MM.1S (cell line): ENCODE measurements around the gene SERPINB3.
A peak's percentile ranks its signal among the peaks of the same experiment; 100 is the strongest.
"Not testable (repeated sequence)": the region's sequence is repeated elsewhere in the genome, so short reads cannot be mapped to it uniquely, and the experiment has no call there.

ENCODE experiments used
- DNase-seq: peaks from one replicate; pipeline ENCODE4 v3.0.0-alpha.2; 2015
- H2AFZ ChIP-seq: fragments of 300-600 bp; sonication (generic); 2 replicates; pipeline ENCODE4 v1.6.0; 2016; ENCODE audit warnings: antibody characterized with exemption, low read length
- H3F3A ChIP-seq: fragments of 300-600 bp; sonication (generic); 2 replicates; pipeline ENCODE4 v1.6.1; 2016; ENCODE audit warnings: mild to moderate bottlenecking, antibody characterized with exemption, low read length, moderate library complexity, mixed read lengths; ENCODE audit not compliant: insufficient read depth
- H3K27ac ChIP-seq: fragments of 300-600 bp; sonication (generic); 2 replicates; pipeline ENCODE4 v1.5.1; 2016; ENCODE audit warnings: mild to moderate bottlenecking, low read length
- H3K27me3 ChIP-seq: fragments of 300-600 bp; sonication (generic); replicated peaks from 2 replicates; pipeline ENCODE4 v1.6.0; 2016; ENCODE audit warnings: low read length; ENCODE audit not compliant: insufficient read depth
- H3K36me3 ChIP-seq: fragments of 300-600 bp; sonication (generic); replicated peaks from 2 replicates; pipeline ENCODE4 v1.6.1; 2016; ENCODE audit warnings: mild to moderate bottlenecking, low read length, mixed read lengths; ENCODE audit not compliant: insufficient read depth
- H3K4me1 ChIP-seq: fragments of 300-600 bp; sonication (generic); 2 replicates; pipeline ENCODE4 v1.6.1; 2016; ENCODE audit warnings: low read length, mixed read lengths
- H3K4me2 ChIP-seq: fragments of 300-600 bp; sonication (generic); 2 replicates; pipeline ENCODE4 v1.6.0; 2016; ENCODE audit warnings: low read depth, low read length
- H3K4me3 ChIP-seq: fragments of 300-600 bp; sonication (generic); 2 replicates; pipeline ENCODE4 v1.5.1; 2016; ENCODE audit warnings: low read length, mixed read lengths
- H3K79me2 ChIP-seq: fragments of 300-600 bp; sonication (generic); 2 replicates; pipeline ENCODE4 v1.6.1; 2016; ENCODE audit warnings: mixed run types, low read length, mixed read lengths
- H3K9ac ChIP-seq: fragments of 300-600 bp; sonication (generic); 2 replicates; pipeline ENCODE4 v1.6.1; 2016; ENCODE audit warnings: low read length, mixed read lengths
- H3K9me2 ChIP-seq: fragments of 300-600 bp; sonication (generic); replicated peaks from 2 replicates; pipeline ENCODE4 v1.6.1; 2016; ENCODE audit warnings: mild to moderate bottlenecking, low read length, mixed read lengths; ENCODE audit not compliant: insufficient read depth
- H3K9me3 ChIP-seq: fragments of 300-600 bp; sonication (generic); replicated peaks from 2 replicates; pipeline ENCODE4 v1.6.1; 2016; ENCODE audit warnings: mild to moderate bottlenecking, low read length, mixed read lengths; ENCODE audit not compliant: insufficient read depth
- H4K20me1 ChIP-seq: fragments of 300-600 bp; sonication (generic); 2 replicates; pipeline ENCODE4 v1.6.1; 2016; ENCODE audit warnings: mild to moderate bottlenecking, low read length, moderate library complexity, mixed read lengths; ENCODE audit not compliant: insufficient read depth
- EZH2 ChIP-seq: fragments of 300-600 bp; sonication (generic); optimal IDR thresholded peaks from 2 replicates; pipeline ENCODE3; 2017; ENCODE audit warnings: low read depth, mild to moderate bottlenecking, antibody characterized with exemption, low read length, mixed read lengths
- EZH2phosphoT487 ChIP-seq: fragments of 300-600 bp; sonication (generic); IDR thresholded peaks from 2 replicates; pipeline ENCODE4 v1.6.1; 2018; ENCODE audit warnings: antibody characterized with exemption, low read length
- TF ChIP-seq, protein P1 (sequence below): fragments of 300-600 bp; sonication (generic); IDR thresholded peaks from 2 replicates; pipeline ENCODE4 v1.5.1; 2016; ENCODE audit warnings: antibody characterized with exemption, low read length, mixed read lengths

SERPINB3 gene

DNA sequence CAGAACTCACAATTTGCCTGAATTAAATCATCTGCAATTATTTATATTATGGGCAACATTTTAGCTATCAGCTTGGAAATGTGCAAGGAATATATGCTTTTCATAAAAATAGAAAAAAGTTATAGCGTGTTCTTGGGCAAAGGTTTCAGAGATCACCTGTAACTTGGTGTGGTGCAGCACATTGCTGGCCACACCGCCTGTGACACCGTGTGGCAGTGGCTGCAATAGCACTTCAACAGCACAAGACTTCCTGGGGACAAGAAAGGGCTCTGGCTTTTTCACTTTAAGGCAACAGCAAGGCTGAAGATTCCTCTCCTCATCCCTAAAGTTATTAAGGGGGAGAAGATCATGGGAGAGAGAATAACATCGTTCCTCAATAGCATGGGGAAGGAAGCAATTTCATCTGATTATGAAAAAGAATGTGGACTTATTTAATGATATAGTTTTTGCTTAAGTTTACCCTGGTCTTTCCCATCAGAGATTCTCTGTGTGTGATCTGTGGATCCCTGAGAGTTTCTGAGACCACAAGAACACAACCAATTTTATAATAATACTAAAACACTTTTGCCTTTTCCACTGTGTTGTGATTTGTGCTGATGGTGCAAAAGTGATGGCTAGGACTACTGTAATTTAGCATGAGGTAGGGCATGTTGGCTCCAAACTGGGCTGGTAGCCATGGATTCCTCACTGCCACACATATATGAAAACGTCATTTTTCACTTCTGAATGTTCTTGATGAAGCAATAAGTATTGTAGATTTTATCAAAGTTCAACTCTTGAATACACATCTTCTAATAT lies 15.0 kb upstream of the SERPINB3 start:
- no peaks in the 10 kb centered on the region for H3K9me3 ChIP-seq
- H3K9ac ChIP-seq, result no peak overlapping the region

DNA sequence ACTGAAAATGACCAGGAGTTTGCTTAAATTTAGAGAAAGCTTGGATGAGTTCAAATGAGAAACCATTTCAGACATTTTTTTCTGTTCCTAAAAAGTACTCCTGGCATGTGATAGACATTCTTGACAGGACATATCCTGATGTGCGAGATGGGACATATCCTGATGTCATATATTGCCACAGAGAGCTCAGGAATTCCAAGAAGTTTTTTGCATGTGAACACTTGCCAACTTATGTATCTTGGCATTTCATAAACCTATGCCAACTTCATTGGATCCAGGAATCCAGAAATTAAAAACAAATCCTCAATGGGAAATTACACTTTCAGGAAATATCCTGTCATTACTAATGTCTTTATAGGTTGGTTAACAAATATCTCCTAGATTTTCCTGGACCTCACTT lies 2.9 kb upstream of the SERPINB3 start:
- no peak for DNase-seq
- TF ChIP-seq, protein P1, sequence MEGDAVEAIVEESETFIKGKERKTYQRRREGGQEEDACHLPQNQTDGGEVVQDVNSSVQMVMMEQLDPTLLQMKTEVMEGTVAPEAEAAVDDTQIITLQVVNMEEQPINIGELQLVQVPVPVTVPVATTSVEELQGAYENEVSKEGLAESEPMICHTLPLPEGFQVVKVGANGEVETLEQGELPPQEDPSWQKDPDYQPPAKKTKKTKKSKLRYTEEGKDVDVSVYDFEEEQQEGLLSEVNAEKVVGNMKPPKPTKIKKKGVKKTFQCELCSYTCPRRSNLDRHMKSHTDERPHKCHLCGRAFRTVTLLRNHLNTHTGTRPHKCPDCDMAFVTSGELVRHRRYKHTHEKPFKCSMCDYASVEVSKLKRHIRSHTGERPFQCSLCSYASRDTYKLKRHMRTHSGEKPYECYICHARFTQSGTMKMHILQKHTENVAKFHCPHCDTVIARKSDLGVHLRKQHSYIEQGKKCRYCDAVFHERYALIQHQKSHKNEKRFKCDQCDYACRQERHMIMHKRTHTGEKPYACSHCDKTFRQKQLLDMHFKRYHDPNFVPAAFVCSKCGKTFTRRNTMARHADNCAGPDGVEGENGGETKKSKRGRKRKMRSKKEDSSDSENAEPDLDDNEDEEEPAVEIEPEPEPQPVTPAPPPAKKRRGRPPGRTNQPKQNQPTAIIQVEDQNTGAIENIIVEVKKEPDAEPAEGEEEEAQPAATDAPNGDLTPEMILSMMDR, result no peak
- no peak for TF ChIP-seq EZH2phosphoT487
- no peak for TF ChIP-seq EZH2

More for the DNA sequence above, 15.0 kb upstream of the SERPINB3 start:
- DNase-seq, result peak; percentile 53
- no peak overlapping the region for H2AFZ ChIP-seq
- no peaks in the 10 kb centered on the region for H3K9me2 ChIP-seq
- no peaks in the 10 kb centered on the region for H3K4me1 ChIP-seq
- H3K4me3 ChIP-seq, result no peak overlapping the region
- H3F3A ChIP-seq, result no peaks in the 10 kb centered on the region
- no peaks in the 10 kb centered on the region for H3K79me2 ChIP-seq
- TF ChIP-seq, protein P1, result peak; percentile 68
- no peak for TF ChIP-seq EZH2
- no peaks in the 10 kb centered on the region for H4K20me1 ChIP-seq
- no peak overlapping the region for H3K27ac ChIP-seq
- no peak overlapping the region for H3K4me2 ChIP-seq
- H3K36me3 ChIP-seq, result no peaks in the 10 kb centered on the region
- H3K27me3 ChIP-seq, result no peaks in the 10 kb centered on the region

DNA sequence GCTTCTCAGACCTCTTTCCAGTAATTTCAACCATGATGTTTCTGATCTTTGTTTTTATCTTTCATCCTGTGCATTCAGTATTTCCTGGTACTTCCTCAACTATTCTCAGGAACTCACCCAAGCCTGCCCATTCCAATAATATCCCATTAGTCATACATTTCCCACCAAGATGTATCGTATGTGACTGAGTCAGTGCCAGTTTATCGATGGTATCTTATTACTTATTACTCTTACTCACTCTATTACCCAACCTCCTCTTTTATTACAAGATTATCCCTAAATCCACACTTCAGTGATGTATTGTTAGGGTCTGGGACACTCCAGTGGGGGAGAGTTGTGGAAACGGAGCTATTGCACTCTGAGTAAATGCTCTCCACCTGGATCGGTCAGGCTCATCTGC lies 2.8 kb downstream of the SERPINB3 start:
- not testable (repeated sequence) for H3K79me2 ChIP-seq, H4K20me1 ChIP-seq, H3F3A ChIP-seq, DNase-seq, H3K9me3 ChIP-seq, H3K4me1 ChIP-seq, H2AFZ ChIP-seq, H3K27me3 ChIP-seq, H3K36me3 ChIP-seq, H3K4me3 ChIP-seq, H3K9me2 ChIP-seq, H3K9ac ChIP-seq, H3K4me2 ChIP-seq, H3K27ac ChIP-seq

More for the DNA sequence above, 2.9 kb upstream of the SERPINB3 start:
- Histone ChIP-seq H4K20me1 (no peaks in the 10 kb centered on the region), H3K9ac (no peak overlapping the region), H3K4me2 (no peak overlapping the region), H3K4me1 (no peaks in the 10 kb centered on the region), H3K36me3 (no peaks in the 10 kb centered on the region), H3K79me2 (no peaks in the 10 kb centered on the region), H3F3A (no peaks in the 10 kb centered on the region), H3K27ac (no peak overlapping the region), H3K9me2 (no peaks in the 10 kb centered on the region), H2AFZ (no peak overlapping the region), H3K4me3 (no peak overlapping the region), H3K9me3 (no peaks in the 10 kb centered on the region), H3K27me3 (no peaks in the 10 kb centered on the region)

DNA sequence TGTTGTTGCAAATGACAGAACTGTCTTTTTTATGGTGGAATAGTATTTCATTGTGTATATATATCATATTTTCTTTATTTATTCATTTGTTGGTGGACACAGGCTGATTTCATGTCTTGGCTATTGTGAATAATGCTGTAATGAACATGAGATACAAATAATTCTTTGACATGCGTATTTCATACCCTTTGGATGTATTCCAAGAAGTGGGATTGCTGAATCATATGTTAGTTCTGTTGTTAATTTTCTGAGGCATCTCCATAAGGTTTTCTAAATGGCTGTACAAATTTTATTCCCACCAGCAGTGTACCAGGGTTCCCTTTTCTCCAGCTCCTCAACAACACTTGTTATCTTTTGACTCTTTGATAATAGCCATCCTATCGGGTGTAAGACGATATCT lies 11.4 kb downstream of the SERPINB3 start:
- DNase-seq, result not testable (repeated sequence)

More for the DNA sequence above, 11.4 kb downstream of the SERPINB3 start:
- H3K27me3 ChIP-seq, H3F3A ChIP-seq, H3K9me3 ChIP-seq, H3K9ac ChIP-seq, H2AFZ ChIP-seq, H3K4me3 ChIP-seq, H3K79me2 ChIP-seq, H3K36me3 ChIP-seq, H3K27ac ChIP-seq, H3K4me1 ChIP-seq, H3K9me2 ChIP-seq, H4K20me1 ChIP-seq, H3K4me2 ChIP-seq: not testable (repeated sequence)
